PC-3 (cell line): ENCODE measurements around the gene RPL27.

Experiments used
- CTCF ChIP-seq: fragments of 300-600 bp; sonication (generic); conservative IDR thresholded peaks from 2 replicates; pipeline ENCODE4 v1.5.1; 2017; ENCODE audit warnings: antibody characterized with exemption, low read depth, mild to moderate bottlenecking, low read length
- EZH2 ChIP-seq: fragments of 300-600 bp; sonication (generic); IDR thresholded peaks from one replicate; pipeline ENCODE4 v1.6.1; 2017; ENCODE audit warnings: antibody characterized with exemption, mild to moderate bottlenecking, low read length; ENCODE audit not compliant: unreplicated experiment

GRCh38 chr17:42980274-42980765 lies 17.9 kb upstream of the RPL27 start, which contains the start of gene RUNDC1:
- TF ChIP-seq CTCF, result no peak
- no peak for TF ChIP-seq EZH2
